ENCODE results near the gene USP53.
"Not testable (repeated sequence)": the region's sequence is repeated elsewhere in the genome, so short reads cannot be mapped to it uniquely, and the experiment has no call there.

Gene USP53

GRCh38 chr4:119279945-119280344, 67.4 kb downstream of the USP53 start:
- DNase-seq, result not testable (repeated sequence)

DNA sequence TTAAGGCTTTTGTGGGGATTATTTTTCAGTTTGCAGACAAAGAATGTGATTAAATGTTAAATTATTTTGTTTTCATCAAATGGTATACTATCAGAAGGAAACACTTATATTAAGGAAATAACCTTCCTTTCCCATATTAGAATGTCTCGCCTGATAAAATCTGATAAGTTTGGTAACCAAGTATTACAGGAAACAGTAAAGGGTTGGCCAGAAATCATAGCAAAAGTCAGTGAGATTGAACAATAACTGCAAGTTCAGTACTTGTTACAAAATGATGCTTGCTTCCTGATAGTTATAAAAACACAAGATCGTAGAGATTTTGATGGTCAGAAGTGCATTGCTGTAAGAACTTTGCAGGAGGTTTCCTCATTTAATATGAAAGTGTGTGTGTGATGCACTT, 68.9 kb downstream of the USP53 start:
- no peak for DNase-seq

DNA sequence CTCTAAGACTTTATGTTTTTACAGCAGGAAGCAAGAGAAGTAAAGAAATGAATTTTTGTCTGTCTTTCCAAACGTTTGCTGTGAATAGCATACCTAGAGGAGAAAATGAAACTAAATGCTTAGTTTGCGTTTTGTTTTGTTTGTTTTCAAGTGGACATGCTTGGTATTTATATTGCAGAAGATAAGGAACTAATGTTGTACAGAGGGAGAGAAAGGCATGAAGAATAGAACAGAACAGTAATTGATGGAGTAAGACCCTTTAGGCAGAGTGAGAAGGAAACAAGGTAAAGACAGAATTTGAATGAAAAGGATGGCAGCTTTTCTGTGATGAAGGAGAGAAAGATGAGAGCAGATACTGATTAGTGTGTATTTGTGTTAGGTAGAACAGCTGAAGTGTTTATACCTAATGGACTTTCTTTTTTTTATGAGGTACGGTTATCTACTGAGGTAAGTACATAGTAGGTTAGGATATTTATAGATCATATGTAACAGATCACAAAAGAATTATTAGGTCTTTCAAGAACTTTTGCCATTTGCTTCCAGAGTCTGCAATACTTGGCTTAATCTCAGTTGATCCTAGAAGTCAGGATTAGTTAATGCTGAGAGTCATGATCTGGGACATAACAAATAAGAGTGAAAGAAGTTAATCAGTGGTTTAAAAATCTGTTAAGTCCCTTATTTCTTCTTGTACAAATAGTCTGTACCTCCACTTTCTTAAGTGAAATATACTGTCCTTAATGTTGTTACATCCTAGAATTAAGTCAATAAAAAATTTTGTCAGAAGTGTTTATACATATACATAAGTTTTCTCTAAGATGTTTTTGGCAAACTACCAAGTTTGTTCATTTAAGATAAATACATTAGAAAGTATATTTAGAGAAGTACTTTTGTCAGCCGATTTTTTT, 72.6 kb downstream of the USP53 start:
- DNase-seq, result no peak

DNA sequence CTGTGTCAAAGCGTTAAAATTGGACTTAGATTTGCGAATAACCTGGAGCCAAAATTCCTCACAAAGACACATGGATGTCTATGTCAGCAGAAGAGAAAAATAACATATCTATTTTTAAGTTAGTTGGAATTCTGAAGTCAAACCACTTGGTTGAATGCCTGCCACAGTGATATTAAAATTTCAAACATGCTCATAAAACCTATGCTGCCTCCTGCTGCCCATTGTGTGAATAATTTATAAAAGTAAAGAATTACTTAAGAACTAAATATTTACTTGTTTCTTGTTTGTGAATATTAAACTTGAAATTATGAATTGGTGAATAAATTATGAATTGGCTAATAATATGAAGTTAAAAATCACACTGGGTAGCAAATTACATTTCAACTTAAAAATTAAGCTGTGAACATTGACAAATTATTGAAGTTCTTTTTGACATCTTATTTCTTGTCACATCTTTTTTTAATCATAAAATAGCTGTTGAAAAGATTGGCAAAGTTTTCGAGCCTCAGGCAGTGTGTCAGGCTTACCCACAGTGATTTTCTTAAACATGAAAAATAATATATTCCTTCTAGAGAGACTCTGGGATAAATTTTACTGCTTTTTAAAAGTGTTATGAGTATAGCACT, 74.0 kb downstream of the USP53 start:
- DNase-seq, result no peak

DNA sequence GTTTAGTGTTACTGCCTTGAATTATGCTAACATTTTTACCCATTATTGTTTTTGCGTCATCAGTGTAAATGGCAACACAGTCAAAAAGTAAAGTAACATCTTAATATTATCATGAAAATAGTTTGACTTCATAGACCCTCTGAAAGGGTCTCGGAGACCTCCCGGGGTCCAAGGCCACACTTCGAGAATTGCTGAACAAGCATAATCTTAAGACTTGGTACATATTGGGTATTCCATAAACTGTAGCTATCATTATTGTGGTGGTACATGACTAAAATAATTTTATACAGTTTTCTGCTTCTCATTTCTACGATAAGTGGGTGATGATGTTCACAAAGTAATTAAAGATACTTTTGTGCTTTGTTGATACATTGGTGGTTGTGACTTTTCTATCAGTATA, 76.8 kb downstream of the USP53 start:
- DNase-seq, result no peak

DNA sequence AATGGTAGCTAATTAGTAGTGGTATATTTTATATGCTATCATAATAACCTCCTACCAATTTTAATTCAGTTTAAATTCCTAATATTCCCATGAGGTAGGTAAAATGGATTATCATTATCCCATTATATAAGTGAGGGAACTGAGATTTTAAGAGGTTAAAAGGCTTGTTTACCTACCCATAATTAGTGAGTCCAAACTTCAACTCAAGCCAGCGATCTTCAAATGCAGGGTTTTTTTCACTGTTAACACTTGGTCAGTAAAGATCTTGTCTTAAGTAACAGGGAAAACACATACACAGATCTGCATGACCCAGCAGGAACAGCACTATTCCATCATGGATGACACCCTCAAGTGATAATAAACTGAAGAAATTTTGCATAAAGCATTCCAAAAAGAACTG, 78.1 kb downstream of the USP53 start:
- DNase-seq, result no peak

DNA sequence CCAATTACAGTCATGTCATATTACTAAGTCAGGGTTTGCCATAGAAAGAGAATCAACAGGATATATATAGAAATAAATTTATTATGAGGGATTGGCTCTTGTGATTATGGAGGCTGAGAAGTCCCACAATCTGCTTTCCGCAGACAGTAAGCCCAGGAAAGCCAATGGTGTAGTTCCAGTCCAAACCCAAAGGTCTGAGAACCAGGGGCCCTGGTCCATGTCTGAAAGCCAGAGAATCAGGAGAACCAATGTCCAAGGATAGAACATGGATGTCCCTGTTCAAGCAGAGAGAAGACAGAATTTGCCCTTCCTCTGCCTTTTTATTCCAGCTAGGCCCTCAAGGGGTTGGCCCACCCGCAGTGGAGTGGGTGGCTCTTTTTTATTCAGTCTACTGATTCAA, 83.8 kb downstream of the USP53 start:
- no peak for DNase-seq

GRCh38 chr4:119297795-119298194, 85.3 kb downstream of the USP53 start:
- DNase-seq, result no peak

DNA sequence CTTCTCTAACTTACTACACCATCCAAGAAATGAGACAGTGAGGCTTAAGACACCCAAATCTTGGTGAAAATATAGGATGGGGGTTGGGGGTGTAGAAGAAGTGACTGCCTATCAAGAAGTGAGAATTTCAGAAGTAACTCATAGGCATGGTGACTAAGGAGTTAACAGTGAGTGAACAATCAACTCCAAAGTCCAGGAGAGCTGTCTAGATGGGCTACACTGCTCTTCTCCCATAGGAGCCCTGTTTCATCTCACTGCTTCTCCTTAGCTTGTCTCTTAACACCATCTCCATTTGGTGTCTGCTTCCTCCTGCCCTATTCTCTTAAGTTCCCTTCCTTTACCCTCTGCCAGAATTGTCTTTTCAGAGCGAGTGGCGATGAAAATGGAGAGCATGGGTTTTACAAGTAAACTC, 86.8 kb downstream of the USP53 start:
- no peak for DNase-seq

GRCh38 chr4:119299741-119300100, 87.2 kb downstream of the USP53 start:
- DNase-seq, result no peak

DNA sequence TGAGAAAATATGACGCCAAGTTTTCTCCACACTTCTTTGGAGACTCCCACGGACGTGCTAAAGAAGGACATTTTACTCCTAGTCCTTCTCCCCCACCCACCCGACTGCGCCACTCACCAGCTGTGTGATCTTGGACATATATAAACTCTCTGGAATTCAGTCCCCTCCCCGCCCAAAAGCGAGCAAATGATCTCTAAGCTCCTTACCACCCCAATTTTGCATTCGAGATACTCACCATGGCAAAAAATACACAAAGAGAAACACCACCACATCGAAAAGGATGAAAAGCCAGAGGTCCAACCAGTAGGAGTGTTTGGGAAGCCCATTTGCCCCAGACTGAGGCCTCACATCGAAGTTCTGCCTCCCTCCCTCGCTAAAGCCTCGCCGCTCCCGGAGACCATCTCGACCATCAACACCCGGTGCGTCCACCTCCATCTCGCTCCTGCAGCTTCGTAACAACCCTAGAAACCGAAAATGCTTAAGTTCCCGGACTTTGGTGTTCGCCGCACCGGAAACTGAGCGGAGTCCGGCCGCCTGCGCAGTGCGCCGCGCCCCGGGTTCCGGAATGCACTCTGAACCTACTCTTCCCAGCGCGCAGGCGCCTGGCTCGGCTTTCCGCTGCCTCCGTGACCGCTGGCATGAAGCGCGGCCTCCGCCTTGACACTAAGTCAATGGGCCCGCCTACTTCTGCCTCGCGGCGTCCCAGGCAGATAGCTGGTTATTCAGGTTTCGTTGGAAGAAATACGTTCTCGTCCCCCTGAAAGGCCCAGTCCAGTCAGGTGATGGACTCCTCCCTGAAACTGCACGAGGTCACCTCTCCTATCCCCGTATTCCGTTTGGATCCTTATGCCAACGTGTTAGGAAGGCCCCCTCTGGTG, 87.8 kb downstream of the USP53 start:
- no peak for DNase-seq

GRCh38 chr4:119302073-119302832, 89.7 kb downstream of the USP53 start:
- DNase-seq, result no peak

- DNase-seq, result no peak
Measured at GRCh38 chr4:119303587-119304305, 91.2 kb downstream of the USP53 start.

DNA sequence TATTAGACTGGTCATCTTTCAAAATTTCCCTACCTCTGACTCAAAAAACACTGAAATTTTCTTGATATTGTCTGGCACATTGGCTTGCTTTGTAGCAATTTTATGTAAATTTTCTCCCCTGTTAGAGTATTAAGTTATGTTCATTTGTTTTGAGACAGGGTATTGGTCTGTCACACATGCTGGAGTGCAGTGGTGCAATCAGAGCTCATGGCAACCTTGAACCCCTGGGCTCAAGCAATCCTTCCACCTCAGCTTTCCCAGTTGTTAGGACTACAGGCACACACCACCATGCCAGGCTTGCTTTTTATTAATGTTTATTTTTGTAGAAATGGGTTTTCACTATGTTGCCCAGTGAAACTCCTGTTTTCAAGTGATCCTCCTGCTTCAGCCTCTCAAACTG, 91.9 kb downstream of the USP53 start:
- DNase-seq, result no peak

DNA sequence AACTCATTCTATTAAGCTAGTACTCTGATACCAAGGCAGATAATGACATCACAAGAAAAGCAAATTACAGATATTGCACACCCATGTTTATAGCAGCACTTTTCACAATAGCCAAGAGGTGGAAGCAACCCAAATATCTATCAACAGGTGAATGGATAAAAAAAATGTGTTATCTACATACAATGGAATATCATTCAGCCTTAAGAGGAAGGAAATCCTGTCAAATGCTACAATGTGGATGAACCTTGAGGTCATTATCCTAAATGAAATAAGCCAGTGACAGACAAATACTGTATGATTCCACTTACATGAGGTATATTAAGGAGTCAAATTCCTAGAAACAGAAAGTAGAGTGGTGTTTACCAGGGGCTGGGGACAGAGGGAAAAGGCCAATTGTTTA, 95.1 kb downstream of the USP53 start:
- DNase-seq, result no peak

GRCh38 chr4:119310826-119311225, 98.3 kb downstream of the USP53 start:
- DNase-seq, result no peak

GRCh38 chr4:119313237-119313636, 100.7 kb downstream of the USP53 start:
- no peak for DNase-seq

DNA sequence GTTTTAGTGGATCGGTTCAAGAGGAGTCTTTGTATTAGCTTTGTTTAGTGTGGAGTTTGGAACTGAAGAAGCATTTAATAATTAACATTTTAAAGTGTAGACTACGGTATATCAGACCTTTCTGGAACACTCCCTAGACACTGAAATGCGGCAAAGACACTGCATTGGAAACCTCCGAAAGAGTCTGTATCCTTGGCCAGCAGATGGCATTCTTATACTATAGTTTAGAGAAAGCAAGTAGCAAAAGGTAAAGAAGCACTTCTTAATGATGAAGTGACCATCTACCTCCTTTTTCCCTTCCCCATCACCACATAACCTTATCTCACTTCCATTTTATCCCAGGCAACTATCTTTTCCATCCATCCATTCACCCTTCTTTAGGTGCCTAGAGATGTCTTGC, 101.8 kb downstream of the USP53 start:
- peak; percentile 39 for DNase-seq

DNA sequence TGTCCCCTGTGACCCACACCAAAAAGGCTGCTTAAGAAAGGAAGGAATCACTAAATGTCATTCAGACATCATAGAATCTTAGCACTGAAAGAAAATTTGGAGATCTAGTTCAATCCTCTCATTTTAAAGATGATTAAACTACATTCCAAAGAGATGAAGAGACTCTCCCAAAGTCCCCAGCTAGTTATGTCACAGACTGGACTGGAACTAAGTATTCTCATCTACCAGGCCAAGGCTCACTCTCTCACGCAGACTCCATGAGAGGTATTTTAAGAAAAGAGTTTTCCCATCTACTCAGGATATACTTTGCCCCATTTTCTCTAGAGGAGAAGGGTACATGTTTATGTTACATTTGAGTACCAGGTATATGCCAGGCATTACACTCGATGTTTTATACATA, 102.5 kb downstream of the USP53 start:
- DNase-seq, result no peak

GRCh38 chr4:119317990-119318389, 105.5 kb downstream of the USP53 start:
- DNase-seq, result no peak

- DNase-seq, result no peak
Measured at GRCh38 chr4:119321921-119322687, 109.6 kb downstream of the USP53 start, which contains the start of gene FABP2. Gene FABP2 (minus strand): TSS chr4:119322138. CDS start chr4:119322102, 36 bp downstream.

Measured in NCI-H2227 treated with DMSO at 0.1 percent for 48 hours (cell line).